ENCODE results near the gene PPARG.
"Not testable (repeated sequence)": the region's sequence is repeated elsewhere in the genome, so short reads cannot be mapped to it uniquely, and the experiment has no call there.

Gene PPARG

GRCh38 chr3:12383218-12383617, 94.3 kb downstream of the PPARG start:
- no peak for DNase-seq

- DNase-seq = no peak
Measured at GRCh38 chr3:12384451-12385233, 95.8 kb downstream of the PPARG start.

GRCh38 chr3:12386514-12387291, 97.8 kb downstream of the PPARG start:
- not testable (repeated sequence) for DNase-seq

- no peak for DNase-seq
Measured at GRCh38 chr3:12388185-12388584, 99.3 kb downstream of the PPARG start.

- no peak for DNase-seq
Measured at GRCh38 chr3:12392101-12392878, 103.4 kb downstream of the PPARG start.

- no peak for DNase-seq
Measured at GRCh38 chr3:12393894-12394293, 105.0 kb downstream of the PPARG start.

GRCh38 chr3:12394569-12395271, 105.8 kb downstream of the PPARG start:
- DNase-seq = no peak

GRCh38 chr3:12395349-12396012, 106.6 kb downstream of the PPARG start:
- DNase-seq = peak; percentile 34

GRCh38 chr3:12396471-12396870, 107.6 kb downstream of the PPARG start:
- no peak for DNase-seq

GRCh38 chr3:12399226-12399625, 110.4 kb downstream of the PPARG start:
- DNase-seq = no peak

- DNase-seq = no peak
Measured at GRCh38 chr3:12400616-12401194, 111.8 kb downstream of the PPARG start.

GRCh38 chr3:12401208-12401607, 112.3 kb downstream of the PPARG start:
- no peak for DNase-seq

- no peak for DNase-seq
Measured at GRCh38 chr3:12405432-12406272, 116.8 kb downstream of the PPARG start.

- no peak for DNase-seq
Measured at GRCh38 chr3:12408984-12409683, 120.3 kb downstream of the PPARG start.

- DNase-seq = no peak
Measured at GRCh38 chr3:12409684-12410596, 121.1 kb downstream of the PPARG start.

GRCh38 chr3:12413721-12414255, 124.9 kb downstream of the PPARG start:
- no peak for DNase-seq

GRCh38 chr3:12415014-12415680, 126.3 kb downstream of the PPARG start:
- DNase-seq = no peak

GRCh38 chr3:12416731-12417130, 127.9 kb downstream of the PPARG start:
- DNase-seq = no peak

Measured in stimulated activated CD4-positive, alpha-beta T cell treated with anti-CD3 and anti-CD28 coated beads, Interleukin-4, amount 100 ng/mL, for 24 hours (primary cell).